HFFc6 (cell line): Measurements from ENCODE around the gene TYRO3. TPM values are rescaled to one million over a fixed set of nuclear protein-coding genes. Genes with fewer than 3 reads are reported as not detected.

Source experiments
- DNase-seq: peaks from one replicate; pipeline ENCODE4 v3.0.0-alpha.2; 2018
- H3K27ac Mint-ChIP-seq: 2 replicates; pipeline ENCODE4 v1.8.0; 2020; ENCODE audit warnings: mild to moderate bottlenecking, mixed read lengths
- H3K27me3 Mint-ChIP-seq: 2 replicates; pipeline ENCODE4 v1.8.0; 2021; ENCODE audit warnings: mild to moderate bottlenecking, moderate library complexity, mixed read lengths; ENCODE audit not compliant: insufficient read depth
- H3K36me3 Mint-ChIP-seq: 2 replicates; pipeline ENCODE4 v1.8.0; 2021; ENCODE audit warnings: low read depth, mixed read lengths
- H3K4me1 Mint-ChIP-seq: 2 replicates; pipeline ENCODE4 v1.8.0; 2020; ENCODE audit warnings: low read depth, mixed read lengths
- H3K4me3 Mint-ChIP-seq: 2 replicates; pipeline ENCODE4 v1.8.0; 2020; ENCODE audit warnings: mild to moderate bottlenecking, moderate library complexity, mixed read lengths
- H3K9me3 Mint-ChIP-seq: 2 replicates; pipeline ENCODE4 v1.8.0; 2020; ENCODE audit warnings: mild to moderate bottlenecking, mixed read lengths
- total RNA-seq, 6 experiments: library from RNA; stranded (reverse); fragmentation: NEBNext Ultra II Directional; extraction: Animal tissue kit (Norgen Biotek cat#: 25700); gene quantifications; 2 replicates in 1 of 6; 3 replicates in 5 of 6; pipeline ENCODE4 v1.2.3, GENCODE V29; 2021
- TF ChIP-seq, protein P1 (sequence below): fragments of 200-600 bp; sonication (generic); IDR thresholded peaks from 2 replicates; pipeline ENCODE4 v1.5.0; 2021; ENCODE audit warnings: antibody characterized with exemption, mild to moderate bottlenecking

The TYRO3 gene
- total RNA-seq, 6 experiments from 2014 or later, result 16.6 to 27.6 (median 21.9) TPM

DNA sequence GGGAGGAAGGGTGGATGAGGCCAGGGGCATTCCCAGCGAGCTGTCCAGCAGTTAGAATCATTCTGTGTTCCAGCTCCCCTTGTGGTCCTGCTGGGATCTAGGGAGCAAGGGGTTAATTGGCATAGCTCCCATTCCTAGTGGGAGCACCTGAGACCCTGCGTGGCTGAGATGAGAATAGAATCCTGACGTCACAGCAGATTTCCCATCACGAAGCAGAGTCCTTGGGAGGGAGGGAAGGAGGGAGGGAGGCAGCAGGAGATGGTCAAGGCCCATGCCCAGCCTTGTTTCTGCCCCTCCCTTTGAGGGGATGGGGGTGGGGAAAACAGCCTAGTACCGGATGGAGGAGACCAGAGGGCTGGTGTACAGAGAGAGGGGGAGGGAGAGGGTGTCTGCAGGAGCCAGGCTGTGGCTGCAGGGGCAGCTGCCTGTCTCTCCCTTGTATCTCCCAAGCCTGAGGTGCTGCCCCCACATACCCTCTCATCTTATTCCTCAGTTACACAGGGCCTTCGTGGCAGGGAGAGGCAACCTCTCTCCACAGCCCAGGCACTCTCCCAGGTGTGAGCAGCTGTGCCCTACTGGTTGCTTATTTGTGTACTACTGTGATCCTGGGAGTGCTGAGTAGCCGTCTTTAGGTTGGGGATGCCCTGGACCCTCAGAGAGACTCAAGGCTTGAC is 5.4 kb downstream of the TYRO3 start:
- Mint-ChIP-seq H3K4me3 (no peak overlapping the region), H3K27me3 (no peaks in the 10 kb centered on the region), H3K27ac (no peak overlapping the region), H3K36me3 (no peaks in the 10 kb centered on the region), H3K4me1 (peaks cover 22% of the 10 kb centered on the region), H3K9me3 (no peaks in the 10 kb centered on the region)
- TF ChIP-seq, protein P1, sequence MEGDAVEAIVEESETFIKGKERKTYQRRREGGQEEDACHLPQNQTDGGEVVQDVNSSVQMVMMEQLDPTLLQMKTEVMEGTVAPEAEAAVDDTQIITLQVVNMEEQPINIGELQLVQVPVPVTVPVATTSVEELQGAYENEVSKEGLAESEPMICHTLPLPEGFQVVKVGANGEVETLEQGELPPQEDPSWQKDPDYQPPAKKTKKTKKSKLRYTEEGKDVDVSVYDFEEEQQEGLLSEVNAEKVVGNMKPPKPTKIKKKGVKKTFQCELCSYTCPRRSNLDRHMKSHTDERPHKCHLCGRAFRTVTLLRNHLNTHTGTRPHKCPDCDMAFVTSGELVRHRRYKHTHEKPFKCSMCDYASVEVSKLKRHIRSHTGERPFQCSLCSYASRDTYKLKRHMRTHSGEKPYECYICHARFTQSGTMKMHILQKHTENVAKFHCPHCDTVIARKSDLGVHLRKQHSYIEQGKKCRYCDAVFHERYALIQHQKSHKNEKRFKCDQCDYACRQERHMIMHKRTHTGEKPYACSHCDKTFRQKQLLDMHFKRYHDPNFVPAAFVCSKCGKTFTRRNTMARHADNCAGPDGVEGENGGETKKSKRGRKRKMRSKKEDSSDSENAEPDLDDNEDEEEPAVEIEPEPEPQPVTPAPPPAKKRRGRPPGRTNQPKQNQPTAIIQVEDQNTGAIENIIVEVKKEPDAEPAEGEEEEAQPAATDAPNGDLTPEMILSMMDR, result no peak
- DNase-seq, result no peak

DNA sequence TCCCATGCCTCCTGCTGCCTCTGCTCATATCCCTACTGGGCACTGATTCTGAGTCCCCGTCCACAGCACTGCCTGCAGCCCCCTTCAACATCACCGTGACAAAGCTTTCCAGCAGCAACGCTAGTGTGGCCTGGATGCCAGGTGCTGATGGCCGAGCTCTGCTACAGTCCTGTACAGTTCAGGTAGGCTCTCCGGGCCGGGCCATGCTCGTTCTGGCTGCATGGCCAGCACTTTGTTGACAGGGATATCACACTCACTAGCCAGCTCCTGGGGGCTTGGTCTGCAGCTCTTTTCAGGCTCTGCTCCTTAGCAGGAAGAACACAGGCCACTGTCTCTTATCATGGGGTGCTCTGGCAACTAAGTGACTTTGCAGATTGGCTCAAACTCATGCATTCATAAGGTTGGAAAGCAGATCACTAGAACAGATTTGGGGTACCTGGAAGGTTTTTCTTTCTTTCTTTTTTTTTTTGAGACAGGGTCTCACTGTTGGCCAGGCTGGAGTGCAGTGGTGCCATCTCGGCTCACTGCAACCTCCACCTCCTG is 6.0 kb downstream of the TYRO3 start:
- Mint-ChIP-seq H3K27me3 (no peaks in the 10 kb centered on the region), H3K36me3 (no peaks in the 10 kb centered on the region), H3K4me3 (no peak overlapping the region), H3K27ac (no peak overlapping the region), H3K9me3 (no peaks in the 10 kb centered on the region), H3K4me1 (peaks cover 17% of the 10 kb centered on the region)
- no peak for DNase-seq
- TF ChIP-seq, protein P1, result no peak

DNA sequence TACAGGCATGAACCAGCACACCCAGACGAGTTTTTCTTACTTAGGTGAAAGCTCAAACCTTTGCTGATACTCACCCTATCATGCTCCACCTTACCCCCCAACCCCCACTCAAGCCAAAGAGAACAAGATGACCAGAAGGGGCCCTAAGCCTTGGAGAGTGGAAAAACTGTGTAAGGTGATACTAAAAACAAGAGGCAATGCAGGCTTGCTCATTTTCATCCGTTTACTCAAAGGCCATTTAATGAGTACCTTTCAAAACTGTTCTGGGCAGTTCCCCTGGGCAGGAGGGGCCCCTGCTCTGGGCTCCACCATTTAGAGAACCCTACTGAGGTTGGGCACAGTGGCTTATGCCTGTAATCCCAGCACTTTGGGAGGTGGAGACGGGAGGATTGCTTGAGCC is 6.7 kb downstream of the TYRO3 start:
- Mint-ChIP-seq H3K27ac (no peak overlapping the region), H3K36me3 (no peaks in the 10 kb centered on the region), H3K9me3 (no peaks in the 10 kb centered on the region), H3K4me3 (no peak overlapping the region), H3K4me1 (peaks cover 11% of the 10 kb centered on the region), H3K27me3 (no peaks in the 10 kb centered on the region; the same call in 1 of the 2 replicates)
- TF ChIP-seq, protein P1, result no peak
- no peak for DNase-seq

DNA sequence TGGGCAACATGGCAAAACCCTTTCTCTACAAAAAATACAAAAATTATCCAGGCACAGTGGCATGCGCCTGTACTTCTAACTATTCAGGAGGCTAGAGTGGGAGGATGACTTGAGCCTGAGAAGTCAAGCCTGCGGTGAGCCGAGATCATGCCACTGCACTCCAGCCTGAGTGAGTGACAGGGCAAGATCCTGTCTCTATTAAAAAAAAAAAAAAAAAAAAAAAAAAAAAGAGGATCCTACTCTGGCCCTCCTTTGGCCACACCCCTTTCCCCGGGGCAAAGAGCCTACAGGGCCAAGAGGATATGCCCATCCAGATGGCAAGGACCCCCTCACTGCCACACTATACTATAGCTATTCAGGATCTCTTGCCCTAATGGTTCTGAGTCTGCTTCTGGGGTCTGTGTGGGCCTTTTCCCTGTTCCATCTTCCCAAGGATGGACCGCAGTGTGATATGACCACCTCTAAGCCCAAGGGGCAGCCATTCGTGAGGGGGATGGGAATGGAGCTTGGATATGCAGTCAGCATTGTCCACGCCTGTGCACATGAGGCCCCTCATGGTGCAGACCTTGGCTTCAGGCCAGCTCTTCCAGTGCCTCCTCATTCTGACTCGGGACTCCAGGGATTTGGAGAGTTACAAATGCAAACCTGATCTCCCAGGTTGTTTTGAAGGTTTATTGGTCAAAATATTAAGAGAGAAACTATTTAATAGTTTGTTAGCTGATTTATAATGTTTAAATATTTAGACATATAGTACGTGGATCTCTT is 7.3 kb downstream of the TYRO3 start:
- Mint-ChIP-seq H3K27me3 (no peaks in the 10 kb centered on the region; the same call in 1 of the 2 replicates), H3K27ac (no peak overlapping the region), H3K36me3 (no peaks in the 10 kb centered on the region), H3K9me3 (no peaks in the 10 kb centered on the region), H3K4me3 (no peak overlapping the region), H3K4me1 (peaks cover 11% of the 10 kb centered on the region)
- TF ChIP-seq, protein P1, result no peak
- DNase-seq, result no peak

DNA sequence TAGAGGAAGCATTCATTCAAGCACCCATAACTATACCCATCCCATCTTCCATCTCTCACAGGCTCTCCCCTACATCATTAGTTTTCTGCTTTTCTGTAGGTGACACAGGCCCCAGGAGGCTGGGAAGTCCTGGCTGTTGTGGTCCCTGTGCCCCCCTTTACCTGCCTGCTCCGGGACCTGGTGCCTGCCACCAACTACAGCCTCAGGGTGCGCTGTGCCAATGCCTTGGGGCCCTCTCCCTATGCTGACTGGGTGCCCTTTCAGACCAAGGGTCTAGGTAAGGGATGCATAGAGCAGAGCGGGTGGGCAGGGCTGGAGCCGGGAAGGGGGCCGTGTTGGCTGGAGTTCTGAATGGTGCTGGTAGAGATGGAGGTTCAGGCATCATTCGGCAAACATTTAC is 8.2 kb downstream of the TYRO3 start:
- Mint-ChIP-seq H3K4me3 (no peak overlapping the region), H3K36me3 (no peaks in the 10 kb centered on the region), H3K27ac (no peak overlapping the region), H3K9me3 (no peaks in the 10 kb centered on the region), H3K4me1 (peaks cover 11% of the 10 kb centered on the region), H3K27me3 (no peaks in the 10 kb centered on the region; the same call in 1 of the 2 replicates)
- DNase-seq, result no peak
- TF ChIP-seq, protein P1, result no peak
